HG03135 (cell line): ENCODE data around the gene ZNRD2.

Experiments used
- ATAC-seq: cut with Tn5 transposase; IDR thresholded peaks from one replicate; pipeline ENCODE4 v1.9.1; 2021; ENCODE audit warnings: mild to moderate bottlenecking, moderate library complexity; ENCODE audit not compliant: unreplicated experiment

Gene ZNRD2

DNA sequence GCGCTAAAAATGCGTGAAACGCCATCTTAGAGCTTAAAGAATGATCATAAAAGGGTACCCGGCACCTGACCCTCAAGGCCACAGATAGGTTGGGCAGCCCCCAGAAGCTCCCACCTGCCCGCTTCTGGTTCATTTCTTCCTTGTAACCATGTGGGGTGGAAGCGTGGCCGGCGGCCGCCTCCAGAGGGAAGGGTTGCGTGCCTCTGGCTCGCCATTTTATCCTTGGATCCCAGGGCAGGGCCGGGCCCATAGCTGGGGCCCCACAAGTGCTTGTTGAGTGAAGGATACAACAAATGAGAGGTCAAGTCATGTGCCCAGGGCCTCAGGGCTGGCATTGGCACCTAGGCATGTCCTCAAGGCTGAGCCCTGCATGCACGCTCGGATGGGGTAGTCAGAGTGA is 51.2 kb downstream of the ZNRD2 start:
- ATAC-seq = no peak
